ENCODE results near the gene POR.
"Not testable (repeated sequence)": the region's sequence is repeated elsewhere in the genome, so short reads cannot be mapped to it uniquely, and the experiment has no call there.

Gene POR

DNA sequence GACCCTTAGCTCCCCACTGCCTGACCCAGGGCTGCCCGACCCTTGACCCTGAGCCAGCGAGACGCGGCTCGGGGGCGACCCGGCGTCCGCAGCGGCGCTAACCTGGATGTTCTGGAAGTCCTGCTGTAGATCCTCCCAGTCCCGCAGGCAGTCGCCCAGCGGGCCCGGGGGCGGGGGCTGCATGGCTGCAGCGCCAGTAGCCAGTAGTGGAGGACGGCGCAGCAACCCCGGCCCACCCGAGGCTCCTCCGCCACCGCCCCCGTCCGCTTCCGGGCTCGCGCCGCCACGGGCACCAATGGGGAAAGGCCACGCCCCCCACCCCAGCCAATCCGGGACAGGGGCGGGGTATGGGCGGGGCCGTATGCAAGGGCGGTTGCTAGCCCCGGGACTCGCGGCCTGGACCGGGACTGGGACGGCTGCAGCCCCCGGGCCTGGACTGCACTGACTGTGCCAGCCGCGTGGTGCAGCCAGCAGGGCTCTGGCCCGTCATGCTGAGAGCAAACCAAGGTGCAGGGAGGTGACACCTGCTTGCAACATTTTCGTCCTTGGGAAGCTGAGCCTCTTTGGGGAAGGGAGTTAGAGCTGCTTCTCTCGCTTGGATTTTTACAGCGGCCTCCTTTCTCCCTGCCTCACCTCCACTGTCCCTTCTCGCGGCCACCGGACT is 79.6 kb downstream of the POR start, which contains the start of gene TMEM120A:
Gene TMEM120A (minus strand): TSS at position 208 of the 664 bp plus-strand sequence. CDS start 25 bp downstream, at position 183.
- peak; percentile 98 for DNase-seq

DNA sequence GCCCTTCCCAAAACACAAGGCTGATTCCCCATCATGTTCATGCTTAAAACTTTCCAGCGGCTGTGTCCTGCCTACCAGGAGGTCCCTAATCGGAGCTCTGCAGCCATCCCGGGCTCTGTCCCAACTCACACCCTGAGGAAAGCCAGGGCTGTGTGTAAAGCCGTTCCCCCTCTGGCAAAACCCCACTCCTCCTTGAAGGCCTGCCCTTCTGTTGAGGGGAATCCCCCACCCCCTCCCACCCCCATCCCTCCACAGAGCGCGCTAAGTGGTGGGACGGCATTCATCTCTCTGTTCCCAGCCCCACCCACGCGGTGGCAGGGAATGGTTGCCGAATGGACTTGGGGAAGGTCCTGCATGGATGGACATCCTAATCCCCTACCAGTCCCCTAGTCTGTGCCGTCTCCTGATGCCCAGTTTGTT is 80.1 kb downstream of the POR start:
- no peak for DNase-seq

DNA sequence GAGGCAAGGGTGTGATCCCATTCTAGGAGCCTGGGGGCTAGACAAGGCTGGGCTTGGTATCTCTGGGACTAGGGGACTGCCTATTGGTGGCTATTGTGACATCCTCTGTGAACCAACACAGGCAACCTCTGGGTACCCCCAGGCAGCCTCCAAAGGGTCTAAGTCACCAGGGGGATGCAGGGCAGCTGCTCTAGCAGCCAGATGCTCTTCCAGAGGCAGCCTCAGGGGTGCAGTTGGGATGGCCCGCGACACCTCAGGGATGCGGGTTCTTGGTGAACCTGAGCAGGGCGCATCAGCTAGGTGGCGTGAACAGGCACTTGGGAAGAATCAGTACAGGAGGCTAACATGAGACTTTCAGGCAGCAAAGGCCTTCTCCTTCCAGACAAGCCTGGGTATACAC is 81.0 kb downstream of the POR start:
- no peak for DNase-seq

DNA sequence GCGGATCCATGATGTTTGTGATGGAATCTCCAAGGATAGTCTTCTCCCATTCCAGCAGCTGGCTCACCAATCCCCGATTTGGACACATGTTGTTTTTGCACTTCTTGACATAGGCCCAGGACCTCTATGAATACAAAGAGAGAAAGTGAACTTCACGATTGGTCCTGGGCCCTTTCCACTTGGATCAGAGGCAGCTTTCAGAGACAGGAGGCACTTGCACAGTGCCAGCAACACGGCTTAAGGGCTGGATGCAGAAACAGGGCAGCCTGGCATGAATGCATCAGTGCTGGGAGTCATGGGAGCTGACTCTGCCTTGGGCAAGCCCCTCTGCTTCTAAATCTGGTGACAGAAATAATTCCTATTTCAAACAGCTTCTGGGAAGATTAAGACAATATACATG is 81.5 kb downstream of the POR start:
- DNase-seq = no peak

DNA sequence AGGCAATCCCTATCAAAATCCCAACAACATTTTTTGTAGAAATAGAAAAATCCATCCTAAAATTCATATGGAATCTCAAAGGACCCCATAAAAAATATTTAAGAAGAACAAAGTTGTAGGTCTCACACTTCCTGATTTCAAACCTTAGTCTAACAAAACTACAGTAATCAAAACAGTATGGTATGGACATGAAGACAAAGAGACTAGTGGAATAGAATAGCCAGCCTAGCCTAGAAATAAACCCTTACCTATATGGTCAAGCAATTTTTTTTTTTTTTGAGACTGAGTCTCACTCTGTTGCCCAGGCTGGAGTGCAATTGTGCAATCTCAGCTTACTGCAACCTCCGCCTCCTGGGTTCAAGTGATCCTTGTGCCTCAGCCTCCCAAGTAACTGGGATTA is 83.1 kb downstream of the POR start:
- DNase-seq = no peak

DNA sequence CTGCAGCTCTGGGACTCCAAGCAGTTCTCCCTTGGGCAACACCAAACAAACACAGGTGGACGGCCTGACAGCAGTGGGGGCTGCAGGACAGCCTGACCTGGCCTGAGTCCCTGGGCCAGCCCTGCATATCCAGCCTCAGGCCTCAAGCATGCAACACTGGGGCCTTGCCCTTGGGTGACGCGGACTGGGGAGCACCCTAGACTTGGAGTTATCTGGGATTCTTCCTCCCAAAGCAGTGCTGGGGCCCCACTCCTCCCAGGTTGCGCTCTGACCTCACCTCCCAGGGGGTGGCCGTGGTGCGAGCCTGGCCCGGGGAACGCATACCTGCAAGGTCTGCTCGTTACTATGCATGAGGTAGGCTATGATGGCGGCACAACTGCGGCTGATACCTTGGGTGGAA is 85.6 kb downstream of the POR start:
- no peak for DNase-seq

DNA sequence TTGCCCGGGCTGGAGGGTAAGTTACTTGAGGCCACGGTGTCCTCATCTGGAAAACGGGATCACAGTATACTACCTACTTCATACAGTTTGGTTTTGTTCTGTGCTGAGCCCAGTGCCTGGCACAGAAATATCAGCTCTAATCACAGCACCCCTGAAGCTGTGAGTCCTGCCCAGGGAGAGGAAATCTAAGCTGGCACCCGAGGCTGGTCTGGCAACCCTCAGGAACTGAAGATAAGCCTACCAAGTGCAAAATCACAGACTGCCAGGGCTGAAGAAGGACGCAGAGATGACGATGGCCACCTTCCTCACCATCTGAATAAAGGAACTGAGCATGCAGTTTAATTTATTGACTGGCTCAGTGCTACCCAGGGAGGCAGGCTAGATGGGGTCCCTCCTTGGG is 87.2 kb downstream of the POR start:
- no peak for DNase-seq

DNA sequence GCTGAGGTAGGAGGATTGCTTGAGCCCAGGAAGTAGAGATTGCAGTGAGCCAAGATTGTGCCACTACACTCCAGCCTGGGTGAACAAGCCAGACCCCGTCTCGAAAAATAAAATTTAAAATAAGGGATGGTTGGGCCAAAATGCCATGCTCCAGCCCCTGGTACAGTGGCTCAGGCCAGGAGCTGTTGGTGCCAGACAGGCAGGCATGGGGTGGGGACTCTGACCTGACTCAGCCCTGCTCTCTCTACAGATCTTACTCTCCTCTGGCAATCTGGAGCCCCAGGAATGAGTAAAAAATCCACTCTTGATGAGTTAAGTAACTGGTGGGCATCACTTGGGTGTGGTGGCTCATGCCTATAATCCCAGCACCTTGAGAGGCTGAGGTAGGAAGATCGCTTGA is 87.9 kb downstream of the POR start:
- no peak for DNase-seq

DNA sequence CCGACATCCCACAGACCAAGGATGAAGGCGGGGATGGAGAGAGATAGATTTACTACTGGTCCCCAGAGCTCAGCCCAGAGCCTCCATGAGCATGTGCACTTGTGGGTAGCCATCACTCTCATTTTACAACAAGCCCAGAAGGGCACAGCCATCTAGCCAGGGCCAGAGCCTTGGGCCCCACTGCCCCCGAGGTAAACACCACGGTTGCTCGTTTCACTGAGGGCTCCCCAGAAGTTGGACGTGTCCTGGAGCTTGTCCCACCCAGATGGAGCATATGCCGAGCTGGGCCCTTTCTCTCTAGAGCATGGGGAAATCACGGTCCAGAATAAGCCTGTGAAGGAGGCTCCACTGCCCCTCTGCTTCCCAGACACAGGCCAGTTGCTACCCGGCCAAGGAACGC is 88.4 kb downstream of the POR start:
- DNase-seq = no peak

DNA sequence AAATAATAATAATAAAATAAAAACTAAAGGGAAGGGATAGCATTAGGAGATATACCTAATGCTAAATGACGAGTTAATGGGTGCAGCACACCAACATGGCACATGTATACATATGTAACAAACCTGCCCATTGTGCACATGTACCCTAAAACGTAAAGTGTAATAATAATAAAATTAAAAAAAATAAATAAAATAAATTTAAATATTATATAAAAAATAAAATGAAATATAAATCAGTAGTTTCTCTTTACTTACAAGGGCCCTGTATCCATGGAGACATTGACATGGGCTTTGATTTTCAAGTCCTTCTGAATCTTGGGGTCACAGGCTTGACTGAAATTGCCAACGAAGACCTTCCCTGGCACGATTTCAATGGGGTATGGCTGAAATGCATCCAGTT is 90.0 kb downstream of the POR start:
- not testable (repeated sequence) for DNase-seq

DNA sequence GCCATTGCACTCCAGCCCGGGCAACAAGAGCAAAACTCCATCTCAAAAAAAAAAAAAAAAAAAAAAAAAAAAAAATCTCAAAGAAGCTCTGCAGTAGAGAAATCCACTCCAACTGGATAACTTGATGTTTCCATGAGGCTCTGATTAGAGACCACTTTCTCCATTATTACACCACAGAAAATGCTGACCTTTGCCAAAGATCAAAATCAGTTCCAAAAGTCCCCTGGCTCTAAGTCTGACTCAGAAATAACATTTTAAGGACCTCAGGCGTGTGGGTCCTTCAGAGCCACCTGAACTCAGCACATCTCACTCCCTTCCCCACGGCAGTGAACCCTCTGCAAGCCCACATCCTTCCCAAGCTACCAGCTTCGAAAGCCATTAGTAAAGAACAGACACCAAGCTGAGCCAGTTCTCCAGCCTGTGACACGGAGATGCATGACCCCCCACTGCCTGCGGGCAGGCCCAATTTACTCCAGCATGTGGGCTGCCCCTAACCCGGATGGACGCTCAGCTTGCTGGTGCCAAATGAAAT is 93.3 kb downstream of the POR start:
- peak; percentile 25 for DNase-seq

DNA sequence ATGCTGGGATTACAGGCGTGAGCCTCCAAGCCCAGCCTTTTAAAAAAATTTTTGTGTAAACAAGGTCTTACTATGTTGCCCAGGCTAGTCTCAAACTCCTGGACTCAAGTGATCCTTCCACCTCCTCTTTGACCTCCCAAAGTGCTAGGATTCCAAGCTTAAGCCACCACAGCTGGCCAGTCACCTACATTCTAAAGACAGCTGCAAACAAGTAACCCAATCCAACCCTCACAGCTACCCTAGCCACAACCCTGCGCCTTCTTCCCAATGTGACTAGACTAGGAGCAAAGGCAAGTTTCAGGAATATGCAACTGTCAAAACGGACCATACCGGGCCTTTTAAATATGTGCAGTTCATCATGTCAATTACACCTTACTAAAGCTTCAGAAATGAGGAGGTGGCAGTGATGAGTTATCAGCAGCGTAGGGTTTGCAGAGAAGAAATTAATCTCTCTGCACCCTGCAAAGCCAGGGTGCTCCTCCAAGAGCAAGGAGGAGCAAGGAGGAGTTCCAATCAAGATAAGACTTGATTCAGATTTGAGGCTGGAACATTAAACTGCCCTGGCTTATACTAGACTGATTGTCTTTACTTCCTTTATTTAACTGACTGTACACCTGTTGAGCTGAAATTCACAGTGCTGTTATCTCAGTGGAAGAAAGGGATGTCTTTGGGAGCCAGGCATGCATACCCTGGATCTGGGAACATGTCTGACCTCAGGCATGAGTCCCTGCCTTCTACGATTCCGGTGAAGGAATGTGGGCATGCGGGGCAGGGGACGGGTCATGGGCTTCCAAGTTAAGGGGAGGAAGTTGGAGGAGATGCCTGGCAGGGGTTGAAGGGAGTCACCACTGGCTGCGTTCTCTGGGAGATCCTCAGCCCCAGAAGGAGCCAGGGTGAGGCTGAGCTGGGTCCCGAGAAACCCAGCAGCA is 95.0 kb downstream of the POR start:
- no peak for DNase-seq

DNA sequence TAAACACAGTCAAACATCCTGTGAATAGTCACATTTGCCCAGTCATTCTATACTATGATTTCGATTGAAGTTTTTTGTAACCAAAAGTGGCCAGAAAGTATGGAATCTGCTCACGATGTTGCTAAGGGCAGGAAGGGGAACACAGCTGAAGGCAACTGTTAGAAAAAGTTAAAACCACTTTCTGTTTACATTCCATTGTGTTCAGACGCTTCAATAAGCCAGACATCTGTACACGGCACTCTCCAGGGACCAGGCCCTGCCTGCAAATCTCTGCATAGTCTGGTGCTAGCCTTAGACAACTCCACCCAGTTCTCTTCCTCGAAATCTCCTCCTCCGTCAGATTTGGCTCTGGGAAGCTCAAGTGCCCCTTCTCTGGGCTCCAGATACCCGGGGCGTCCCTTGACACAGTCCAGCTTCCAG is 96.5 kb downstream of the POR start:
- no peak for DNase-seq

DNA sequence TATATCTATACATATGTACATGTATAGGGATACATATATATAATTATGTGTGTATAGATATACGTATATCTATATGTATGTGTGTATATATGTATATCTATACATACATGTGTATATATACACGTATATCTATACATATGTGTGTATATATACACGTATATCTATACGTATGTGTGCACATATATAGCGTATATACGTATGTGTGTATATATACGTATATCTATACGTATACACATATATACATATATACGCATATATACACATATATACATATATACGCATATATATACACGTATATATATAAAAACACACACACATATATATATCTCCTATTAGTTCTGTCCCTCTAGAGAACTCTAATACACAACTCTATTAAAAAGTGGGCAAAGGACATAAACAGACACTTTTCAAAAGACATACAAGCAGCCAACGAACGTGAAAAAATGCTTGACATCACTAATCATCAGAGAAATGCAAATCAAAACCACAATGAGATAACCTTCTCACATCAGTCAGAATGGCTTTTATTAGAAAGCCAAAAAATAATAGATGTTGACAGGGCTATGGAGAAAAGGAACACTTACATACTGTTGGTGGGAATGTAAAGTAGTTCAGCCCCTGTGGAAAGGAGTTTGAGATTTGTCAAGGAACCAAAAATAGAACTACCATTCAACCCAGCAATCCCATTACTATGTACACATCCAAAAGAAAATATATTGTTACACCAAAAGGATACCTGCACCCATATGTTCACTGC is 101.4 kb downstream of the POR start:
- DNase-seq = no peak

DNA sequence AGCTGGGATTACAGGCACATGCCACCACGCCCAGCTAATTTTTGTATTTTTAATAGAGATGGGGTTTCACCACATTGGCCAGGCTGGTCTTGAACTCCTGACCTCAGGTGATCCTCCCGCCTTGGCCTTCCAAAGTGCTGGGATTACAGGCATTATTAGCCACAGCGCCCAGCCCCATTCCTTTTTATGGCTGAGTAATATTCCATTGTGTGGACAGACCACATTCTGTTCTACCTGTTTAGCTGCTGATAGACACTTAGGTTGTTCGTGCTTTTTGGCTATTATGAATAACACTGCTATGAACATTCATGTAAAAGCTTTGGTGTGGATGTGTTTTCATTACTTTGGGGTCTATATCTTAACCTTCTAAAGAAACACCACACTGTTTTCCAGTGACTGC is 103.6 kb downstream of the POR start:
- DNase-seq = not testable (repeated sequence)

DNA sequence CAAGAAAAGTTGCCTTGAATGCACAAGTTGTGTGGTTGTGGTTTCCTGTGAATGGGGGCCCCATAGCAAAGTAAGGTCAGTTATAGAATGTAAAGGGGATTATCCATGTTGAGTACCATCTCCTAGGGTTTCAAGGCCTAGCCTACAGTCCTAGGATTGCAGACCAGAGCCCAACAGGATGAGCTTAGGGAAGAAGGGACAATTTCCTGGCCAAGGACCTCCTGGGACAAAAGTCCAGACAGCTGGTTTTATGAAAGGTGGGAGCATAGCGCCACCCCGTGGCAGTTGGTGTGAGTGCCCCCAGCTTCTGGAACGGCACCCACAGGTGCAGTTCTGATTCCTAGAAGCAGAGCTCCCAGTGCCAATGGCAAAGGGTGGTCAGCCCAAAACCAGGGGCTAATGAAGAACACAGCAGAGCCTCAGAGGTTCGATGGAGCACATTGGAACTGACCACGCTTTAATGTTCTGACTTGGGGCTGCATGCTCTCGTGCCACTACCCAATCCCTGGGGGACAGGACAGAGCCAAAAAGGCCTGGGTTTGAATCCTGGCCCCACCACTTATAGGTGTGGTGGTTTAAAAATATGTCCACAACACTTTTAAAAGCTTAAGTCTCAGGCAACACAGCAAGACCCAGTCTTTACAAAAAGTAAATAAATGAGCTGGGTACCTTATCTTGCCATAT is 105.2 kb downstream of the POR start:
- DNase-seq = peak; percentile 84

DNA sequence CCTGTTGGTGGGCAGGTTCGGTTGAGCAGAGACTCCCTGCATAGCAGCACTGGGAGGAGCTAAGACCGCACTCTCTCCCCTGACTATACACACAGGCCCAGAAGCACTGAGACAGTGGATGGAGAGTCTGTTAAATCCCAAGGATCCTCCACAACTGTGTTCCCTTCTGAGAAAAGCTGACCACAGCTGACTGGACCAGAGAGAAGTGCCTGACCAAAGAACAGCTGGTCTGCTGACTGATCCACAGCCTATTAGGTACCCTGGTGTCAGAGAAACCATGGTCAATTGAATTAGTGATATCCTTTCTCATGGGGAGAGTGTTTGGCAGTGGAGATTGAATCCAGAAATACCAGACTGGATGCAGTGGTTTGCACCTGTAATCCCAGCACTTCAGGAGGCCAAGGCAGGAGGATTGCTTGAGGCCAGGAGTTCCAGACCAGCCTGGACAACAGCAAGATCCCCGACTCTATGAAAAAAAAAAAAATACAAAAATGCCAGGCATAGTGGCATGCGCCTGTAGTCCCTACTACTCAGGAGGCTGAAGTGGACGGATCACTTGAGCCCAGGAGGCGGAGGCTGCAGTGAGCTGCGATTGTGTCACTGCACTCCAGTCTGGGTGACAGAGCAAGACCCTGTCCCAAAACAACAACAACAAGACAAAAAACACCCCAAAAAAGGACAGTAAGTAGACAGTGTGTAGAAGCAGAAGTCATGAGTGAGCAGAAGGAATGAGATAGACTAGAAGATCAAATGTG is 107.2 kb downstream of the POR start:
- no peak for DNase-seq

DNA sequence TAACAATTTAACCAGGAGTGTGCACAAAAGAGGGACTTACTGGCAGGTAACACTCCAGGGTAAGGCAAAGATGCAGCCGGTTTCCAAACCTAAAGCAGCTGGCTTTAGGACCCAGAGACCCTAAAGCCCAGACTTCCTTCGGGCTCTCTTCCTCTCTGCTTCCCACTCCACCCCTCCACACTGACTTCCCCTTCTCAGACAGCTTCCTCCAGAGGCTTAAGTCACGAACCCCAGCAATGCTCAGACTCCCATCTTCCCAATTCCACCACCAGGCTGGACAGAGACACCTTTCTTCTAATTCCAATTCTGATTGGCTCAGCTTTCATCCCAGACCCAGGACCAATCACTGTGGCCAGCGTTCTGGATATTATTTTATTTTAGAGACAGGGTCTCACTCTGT is 108.0 kb downstream of the POR start:
- DNase-seq = no peak

DNA sequence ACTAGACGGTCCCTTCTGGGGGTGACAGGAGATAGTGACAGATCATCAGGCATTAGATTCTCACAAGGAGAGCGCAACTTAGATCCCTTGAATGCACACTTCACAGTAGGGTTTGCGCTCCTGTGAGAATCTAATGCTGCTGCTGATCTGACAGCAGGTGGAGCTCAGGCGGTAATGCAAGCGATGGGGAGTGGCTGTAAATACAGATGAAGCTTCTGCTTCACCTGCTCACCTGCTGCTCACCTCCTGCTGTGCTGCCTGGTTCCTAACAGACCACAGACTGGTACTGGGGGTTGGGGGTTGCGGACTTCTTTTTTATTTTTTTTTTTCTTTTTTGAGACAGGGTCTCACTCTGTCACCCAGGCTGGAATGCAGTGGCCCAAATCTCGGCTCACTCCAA is 114.7 kb downstream of the POR start:
- DNase-seq = not testable (repeated sequence)

DNA sequence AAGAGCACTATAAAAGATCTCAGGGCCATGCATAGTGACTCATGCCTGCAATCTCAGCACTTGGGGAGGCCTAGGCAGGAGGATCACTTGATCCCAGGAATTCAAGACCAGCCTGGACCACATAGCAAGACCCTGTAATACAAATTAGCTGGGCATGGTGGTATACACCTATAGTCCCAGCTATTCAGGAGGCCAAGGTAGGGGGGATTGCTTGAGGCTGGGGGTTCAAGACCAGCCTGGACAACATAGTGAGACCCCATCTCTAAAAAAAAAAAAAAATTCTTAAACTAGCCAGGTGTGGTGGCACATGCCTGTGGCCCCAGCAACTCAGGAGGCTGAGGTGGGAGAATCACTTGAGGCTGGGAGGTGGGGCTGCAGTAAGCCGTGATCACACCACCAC is 117.0 kb downstream of the POR start:
- DNase-seq = no peak

Data from CD4-positive, alpha-beta T cell treated with Interleukin-17A for 4 hours (primary cell).